ENCODE measurements around the gene RIPOR2.

- no peak for TF ChIP-seq CTCF (IDR thresholded peaks at IDR 0.05; ENCODE audit: low read depth, low read length)
- TF ChIP-seq MYC (IDR thresholded peaks at IDR 0.05; ENCODE audit: low read depth, low read length), result no peak
- no peak for TF ChIP-seq POLR2A (IDR thresholded peaks at IDR 0.05; ENCODE audit: extremely low read depth, insufficient read length)
These were observed 76.1 kb downstream of the RIPOR2 start for GRCh38 chr6:24859608-24860200.
